ENCODE results near the gene FNDC3B.

FNDC3B gene

DNA sequence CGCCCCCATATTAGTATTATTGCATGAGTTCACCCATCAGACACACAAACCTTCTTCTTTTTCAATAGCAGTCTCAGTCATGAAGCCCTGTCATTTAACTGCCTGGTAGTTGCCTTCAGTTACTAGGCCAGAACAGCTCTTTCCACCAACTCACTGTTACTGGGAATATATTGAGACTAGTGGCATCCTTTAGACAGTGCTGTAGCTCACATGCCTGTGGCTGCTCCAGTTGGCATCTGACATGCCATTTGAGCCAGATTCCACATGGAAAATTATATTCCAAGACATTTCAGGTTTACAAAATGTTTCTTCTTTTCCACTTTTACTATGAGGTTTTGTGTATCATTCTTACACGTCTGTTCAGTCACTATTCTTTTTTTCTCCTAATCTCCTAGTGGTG is 262.8 kb downstream of the FNDC3B start:
- FAIRE-seq: no peak

DNA sequence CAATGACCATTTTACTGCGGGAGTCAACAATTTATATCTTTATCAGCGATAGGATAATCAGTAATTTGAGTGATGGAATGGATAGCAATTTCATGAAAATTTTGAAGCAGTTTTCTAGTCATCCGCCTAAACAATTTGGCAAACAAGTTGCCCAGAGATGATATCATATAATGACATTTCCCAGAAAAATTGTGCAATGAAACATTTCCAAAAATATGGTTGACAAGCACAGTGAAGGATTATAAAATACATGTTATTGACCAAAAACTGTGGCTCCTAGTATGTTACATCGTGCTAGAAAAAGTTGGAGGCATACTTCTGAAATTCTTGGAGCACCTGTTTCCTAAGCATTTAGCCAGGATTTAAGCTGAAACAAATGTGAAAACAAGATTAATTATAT is 263.8 kb downstream of the FNDC3B start:
- FAIRE-seq: no peak

DNA sequence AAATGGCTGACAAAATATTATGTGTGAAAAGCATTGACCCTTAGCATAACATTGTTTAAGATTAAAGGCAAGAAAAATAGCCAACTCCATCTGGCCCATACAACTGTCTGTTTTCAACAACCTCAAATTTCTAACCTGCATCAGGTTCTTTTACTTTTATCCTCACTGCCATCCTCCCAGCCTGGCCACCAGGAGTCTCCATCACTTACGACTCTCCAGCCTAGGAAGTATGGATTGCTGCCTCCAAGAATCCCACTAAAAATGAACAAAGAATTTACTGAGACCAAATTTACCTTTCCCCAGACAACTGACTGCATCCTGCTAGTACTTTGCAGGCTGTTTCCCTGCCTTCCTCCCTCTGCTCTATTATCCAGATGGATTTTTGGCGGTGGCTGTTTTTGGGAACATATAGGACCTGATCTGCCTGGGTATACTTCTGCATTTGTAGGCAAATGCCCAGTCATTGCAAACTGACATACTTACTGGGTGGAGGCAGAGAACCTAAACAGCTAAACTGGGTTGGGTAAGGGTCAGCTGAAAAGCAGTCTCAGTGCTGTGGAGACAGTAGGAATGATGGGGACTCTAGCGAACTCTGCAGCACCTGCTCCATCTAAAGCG is 264.7 kb downstream of the FNDC3B start:
- no peak for FAIRE-seq

GRCh38 chr3:172305552-172305951 is 266.2 kb downstream of the FNDC3B start:
- no peak for FAIRE-seq

GRCh38 chr3:172305974-172306373 is 266.6 kb downstream of the FNDC3B start:
- no peak for FAIRE-seq

- FAIRE-seq: no peak
Observed at GRCh38 chr3:172307141-172307560, 267.8 kb downstream of the FNDC3B start.

DNA sequence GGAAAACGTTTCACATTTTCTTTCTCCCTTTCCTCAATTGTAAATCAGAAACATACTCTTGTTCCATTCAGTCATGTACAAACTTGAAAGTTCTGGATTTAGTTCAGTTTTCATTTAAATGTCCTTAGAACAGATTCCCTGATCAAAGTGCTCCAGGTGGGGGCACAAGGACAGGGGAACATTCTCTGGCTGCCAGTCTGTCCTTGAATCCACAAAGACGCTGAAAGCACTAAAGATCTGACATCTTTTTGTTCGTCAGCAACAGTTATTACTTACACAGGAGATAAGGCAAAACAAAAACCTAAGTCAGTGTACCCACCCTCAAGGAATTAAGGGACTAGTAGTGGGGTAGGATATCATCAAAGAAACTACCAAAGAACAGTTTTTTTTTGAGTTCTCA is 269.7 kb downstream of the FNDC3B start:
- no peak for FAIRE-seq

DNA sequence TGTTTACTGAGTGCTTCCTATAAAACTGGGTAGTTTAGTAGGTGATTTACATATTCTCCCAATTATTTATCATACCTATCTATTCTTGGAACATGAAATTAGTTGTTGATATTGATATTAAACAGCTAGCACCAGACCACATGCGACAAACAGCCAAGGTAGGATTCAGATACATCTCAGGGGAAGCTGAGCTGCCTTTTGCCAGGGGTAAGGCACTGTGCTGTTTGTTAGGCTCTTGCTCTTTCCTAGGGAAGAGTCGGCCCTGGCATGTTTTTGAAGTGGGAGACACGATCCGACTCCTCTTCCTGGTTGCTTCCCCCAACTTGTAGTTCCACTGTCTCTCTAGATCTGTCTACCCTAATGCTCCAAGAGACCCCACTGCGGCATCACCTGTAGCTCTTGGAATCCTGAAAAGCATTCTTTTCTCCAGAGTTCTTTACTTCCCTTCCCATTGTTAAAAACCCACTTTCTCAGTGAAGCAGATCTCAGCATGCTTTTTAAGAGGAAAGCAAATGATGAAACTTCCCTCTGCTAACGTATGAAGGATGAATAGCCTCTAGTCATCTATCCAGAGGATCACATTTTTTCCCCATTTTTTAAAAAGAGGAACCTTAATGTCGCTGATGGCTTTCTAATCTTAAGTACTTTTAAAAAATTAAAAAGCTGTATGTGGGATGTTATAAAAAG is 270.5 kb downstream of the FNDC3B start:
- FAIRE-seq: no peak

GRCh38 chr3:172310428-172310760 is 271.0 kb downstream of the FNDC3B start:
- no peak for FAIRE-seq

DNA sequence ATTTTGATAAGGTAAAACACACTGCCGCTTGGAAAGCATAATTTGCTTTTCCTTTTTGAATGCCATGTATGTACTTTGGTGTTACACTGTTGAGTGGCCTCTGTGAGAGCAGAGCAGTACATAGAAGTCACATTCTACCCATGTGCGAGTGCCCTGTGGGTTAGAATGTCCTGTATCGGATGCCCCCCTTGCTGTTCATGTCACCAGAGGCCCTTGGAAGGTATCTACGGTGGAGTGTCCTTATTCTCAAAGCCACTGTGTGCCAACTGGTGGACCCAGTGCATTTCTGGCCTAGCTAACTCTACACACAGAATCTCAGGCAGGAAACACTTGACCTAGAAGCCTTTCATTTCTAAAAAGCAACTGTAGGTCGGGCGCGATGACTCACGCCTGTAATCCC is 271.8 kb downstream of the FNDC3B start:
- FAIRE-seq: no peak

DNA sequence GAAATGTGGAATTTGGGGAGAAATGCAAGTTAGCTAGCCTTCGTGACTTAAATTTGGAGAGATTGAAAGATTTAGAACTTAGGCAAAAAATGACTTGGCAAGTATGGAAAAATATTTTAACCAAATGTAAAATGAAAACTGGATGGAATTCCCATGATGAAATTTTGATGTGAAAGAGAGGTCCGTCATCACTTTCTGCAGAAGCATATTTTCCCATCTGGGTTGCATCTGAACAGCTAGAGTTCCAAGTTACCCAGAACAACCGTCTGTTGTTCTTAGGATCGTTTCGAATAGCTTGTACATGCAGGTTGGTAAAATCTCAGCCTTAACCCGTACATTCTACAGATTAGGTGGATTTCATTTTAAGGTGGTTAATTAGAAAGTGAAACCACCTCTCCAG is 272.6 kb downstream of the FNDC3B start:
- FAIRE-seq: no peak

DNA sequence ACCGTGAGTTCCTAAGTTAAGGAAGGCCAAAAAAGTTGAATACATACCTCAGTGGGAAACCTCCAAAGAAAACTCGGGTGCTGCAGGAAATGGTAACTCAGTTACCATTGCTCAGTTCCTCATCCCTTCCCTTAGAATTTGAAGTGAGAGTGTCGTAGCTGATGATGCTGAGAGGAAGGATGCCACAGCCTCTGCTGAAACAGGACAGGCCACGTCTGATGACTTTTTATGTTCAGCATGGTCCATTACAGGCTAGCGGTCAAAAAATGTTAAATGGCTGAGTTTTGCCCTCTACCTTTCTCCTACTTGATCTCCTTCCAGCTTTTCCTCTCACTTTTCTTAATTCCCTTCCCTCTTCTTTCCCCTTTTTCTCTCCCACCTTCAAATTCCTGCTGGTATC is 273.3 kb downstream of the FNDC3B start:
- FAIRE-seq: no peak

- FAIRE-seq: no peak
Observed at GRCh38 chr3:172313671-172314070, 274.3 kb downstream of the FNDC3B start.

- no peak for FAIRE-seq
Observed at GRCh38 chr3:172314591-172315160, 275.3 kb downstream of the FNDC3B start.

DNA sequence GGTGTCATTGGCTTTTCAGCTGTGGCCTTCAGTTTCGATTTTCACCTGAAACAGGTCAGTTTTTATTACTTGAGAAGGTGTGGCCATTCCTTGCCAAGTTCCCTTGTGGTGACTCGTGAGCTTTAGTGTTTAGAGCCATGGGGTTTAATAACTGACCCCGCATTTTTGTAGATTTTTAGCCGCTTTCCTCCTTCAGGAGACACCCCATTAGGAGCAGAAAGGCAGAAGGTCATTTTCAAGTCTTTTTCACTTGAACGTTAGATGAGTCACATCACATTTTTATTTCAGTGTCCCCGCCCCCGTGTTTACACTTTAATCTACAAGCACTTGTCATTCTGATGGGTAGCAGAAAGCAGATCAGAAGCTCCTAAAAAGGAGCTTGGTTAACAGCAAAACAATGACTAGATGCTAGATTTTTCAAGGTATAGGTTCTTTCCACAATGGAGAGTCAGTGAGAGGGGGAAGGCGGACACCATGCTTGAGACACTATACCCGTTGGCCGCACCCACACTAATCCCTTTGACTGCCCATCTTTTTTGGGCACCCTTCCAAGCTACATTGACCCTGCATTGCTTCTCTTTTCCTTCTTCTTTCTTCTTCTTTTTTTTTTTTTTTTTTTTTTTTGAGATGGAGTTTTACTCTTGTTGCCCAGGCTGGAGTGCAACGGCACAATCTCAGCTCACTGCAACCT is 276.2 kb downstream of the FNDC3B start:
- FAIRE-seq: no peak

GRCh38 chr3:172316758-172317157 is 277.4 kb downstream of the FNDC3B start:
- no peak for FAIRE-seq

DNA sequence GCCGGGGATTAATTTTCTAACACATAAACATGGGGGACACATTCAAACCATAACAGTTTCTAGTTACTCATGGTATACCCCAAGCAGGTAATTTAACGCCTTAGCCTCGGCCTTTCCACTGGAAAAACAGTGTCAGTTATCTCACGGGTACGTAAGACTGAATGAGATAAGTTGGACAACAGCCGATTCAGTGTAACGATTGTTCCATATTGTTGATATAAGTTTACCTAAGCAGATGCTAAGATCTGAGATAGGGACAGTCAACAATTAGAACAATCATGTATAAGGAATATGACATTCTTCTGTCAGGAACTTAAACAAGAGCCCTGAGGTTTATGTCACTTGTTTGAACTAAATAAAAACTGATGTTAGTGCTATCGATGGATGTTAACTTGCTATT is 278.1 kb downstream of the FNDC3B start:
- FAIRE-seq: no peak

GRCh38 chr3:172317984-172318383 is 278.6 kb downstream of the FNDC3B start:
- no peak for FAIRE-seq

DNA sequence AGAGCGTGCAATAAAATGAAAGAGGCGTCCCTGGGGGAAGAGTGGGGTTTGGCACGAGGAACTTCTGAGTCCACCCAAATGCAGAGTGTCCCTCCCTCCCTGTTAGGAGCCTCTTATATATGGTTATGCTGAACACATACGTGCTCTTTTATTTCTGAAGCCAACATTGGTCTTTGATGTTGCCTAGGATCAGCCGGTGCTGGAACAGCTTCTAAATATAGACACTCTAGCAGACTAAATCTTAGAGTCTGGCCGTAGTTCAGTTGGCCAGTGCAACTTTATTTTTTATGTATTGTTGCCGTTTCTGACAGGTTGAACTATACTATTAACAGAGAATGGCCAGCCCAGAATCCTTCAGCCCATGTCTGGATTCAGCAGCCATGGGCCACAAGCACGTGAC is 280.2 kb downstream of the FNDC3B start:
- no peak for FAIRE-seq

GRCh38 chr3:172320468-172320867 is 281.1 kb downstream of the FNDC3B start:
- FAIRE-seq: no peak

DNA sequence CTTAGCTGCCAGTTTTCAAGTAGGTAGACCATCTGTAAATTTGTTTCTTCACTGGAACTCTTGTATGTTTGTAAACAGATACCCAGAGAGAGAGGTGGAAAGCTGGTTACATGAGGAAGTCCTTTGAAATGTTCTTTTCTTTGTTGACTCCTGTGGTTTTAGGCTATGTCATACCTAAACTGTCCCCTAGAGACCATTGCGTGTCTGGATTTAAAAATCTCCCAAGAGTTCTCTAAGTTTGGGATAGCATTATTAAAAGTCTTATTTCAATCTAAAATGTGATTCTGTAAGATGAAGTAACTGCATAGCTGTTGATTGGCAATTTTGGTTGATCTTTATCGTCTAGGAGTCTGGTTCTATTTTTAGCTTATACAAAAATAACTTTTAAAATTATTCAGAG is 281.7 kb downstream of the FNDC3B start:
- FAIRE-seq: no peak

DNA sequence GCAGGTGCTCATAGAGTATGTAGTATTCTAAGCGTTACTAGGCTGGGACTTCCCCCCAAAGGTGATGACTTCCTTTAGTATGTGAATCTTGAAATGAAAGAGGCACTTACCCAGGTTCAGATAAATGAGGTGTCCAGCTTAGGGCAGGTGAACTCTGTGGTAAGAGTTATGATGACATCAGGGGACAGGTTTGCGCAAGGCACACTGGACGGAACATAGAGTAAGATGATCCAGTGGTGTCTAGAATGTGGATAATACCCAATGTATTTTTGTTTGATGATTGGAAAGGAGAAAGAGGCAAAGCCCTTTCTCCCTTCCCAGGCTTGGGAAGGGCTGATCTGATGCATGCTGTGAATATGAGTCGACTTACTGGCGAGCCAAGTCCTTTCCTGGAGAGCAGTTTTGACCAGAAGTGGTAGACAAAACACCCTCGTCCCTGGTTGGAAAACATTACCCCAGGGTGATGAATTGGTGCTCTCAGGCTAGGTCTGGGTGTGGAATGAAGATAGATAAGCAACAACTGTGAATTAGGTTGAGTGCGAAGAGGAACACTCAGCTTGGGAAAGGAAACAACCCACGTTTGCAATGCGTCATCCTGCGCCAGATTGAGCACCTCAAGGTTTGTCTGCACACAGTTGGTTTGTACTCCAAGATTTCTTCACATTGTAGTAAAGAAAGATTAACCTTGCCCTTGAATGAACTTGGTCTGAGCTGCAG is 284.7 kb downstream of the FNDC3B start:
- no peak for FAIRE-seq

- no peak for FAIRE-seq
Observed at GRCh38 chr3:172324611-172325203, 285.3 kb downstream of the FNDC3B start.

Measured in TTC549 (cell line).